Measurements from ENCODE around the gene ZNF507.

Gene ZNF507

GRCh38 chr19:32339988-32340874 lies 5.2 kb upstream of the ZNF507 start:
- peak; percentile 28 for DNase-seq (ENCODE audit: low spot score)

DNA sequence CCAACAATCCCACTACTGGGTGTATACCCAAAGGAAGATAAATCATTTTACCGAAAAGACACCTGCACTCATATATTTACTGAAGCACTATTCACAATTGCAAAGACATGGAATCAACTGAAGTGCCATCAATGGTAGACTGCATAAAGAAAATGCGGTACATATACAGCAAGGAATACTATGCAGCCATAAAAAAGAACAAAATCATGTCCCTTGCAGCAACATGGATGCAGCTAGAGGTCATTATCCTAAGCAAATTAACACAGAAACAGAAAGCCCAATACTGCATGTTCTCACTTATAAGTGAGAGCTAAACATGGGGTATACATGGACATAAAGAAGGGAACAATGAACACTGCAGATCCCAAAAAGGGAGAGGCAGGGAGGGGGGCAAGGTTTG lies 2.7 kb upstream of the ZNF507 start:
- no peak for DNase-seq (ENCODE audit: low spot score)

DNA sequence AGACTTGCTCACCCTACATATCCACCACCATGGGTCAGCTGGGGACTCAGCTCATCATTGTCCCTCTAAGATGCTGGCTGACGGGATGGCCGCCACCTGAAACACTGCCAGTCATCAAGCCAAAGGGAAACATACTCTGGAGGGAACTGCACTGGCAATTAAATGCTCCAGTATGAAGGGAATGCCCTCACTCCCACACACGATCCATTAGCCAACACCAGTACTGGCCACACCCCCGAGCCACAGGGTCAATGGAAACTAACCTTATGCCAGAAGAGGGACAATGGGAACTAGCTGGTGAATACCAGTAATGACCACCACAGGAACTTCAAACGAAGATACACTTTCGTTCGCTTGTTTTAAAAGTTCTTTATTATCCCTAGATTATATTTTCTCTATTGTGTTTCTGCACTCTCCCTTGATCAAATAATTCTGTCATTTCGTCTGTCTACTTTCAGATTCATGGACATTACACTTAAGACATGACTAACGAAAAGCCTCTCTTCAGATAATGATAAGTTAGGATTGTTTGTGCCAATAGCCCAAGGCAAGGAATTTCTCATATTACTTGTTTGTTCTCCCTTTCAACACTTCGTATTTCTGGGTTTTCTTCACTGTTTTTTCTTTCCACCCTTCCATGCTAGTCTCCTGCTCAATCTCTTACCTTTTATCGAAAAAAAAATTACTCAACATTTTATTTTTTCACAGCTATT lies 1.7 kb upstream of the ZNF507 start:
- DNase-seq (ENCODE audit: low spot score), result no peak

DNA sequence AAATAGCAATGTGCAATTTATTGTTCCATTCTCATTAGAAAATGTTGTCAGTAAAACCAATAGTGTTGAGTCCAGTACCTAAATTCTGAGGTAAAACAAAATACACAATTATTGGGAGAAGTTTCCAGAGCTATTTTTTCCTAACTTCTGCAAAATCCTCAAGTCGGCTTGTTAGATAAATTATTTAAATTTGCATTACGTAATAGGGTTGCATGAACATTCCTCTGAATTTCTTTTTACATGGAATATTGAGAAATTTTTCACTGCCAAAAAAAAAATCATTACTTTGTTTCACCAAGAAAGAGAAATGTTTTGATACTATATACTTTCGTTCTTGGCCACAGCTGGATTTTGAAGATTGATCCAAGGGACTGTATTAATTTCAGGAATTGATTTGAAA lies 1.5 kb downstream of the ZNF507 start:
- no peak for DNase-seq (ENCODE audit: low spot score)

DNA sequence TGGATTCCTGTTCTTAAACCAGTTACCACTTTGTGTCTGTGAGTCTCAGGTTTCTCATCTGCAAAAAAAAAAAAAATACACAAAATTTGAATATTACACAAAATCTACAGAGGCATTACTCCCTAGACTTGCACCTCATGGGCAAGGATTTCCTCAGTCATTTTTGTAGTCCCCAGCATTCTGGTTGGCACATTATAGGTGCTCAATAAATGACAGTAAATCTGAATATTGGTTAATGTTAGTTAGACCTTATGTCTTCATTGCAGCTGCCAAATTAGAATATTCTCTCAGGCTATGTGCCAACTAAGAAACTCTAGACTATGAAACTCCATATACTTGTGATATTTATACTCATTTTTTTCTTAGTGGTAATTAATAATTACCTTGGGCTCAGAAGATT lies 2.2 kb downstream of the ZNF507 start:
- no peak for DNase-seq (ENCODE audit: low spot score)

GRCh38 chr19:32349051-32349450 lies 3.6 kb downstream of the ZNF507 start:
- no peak for DNase-seq (ENCODE audit: low spot score)

DNA sequence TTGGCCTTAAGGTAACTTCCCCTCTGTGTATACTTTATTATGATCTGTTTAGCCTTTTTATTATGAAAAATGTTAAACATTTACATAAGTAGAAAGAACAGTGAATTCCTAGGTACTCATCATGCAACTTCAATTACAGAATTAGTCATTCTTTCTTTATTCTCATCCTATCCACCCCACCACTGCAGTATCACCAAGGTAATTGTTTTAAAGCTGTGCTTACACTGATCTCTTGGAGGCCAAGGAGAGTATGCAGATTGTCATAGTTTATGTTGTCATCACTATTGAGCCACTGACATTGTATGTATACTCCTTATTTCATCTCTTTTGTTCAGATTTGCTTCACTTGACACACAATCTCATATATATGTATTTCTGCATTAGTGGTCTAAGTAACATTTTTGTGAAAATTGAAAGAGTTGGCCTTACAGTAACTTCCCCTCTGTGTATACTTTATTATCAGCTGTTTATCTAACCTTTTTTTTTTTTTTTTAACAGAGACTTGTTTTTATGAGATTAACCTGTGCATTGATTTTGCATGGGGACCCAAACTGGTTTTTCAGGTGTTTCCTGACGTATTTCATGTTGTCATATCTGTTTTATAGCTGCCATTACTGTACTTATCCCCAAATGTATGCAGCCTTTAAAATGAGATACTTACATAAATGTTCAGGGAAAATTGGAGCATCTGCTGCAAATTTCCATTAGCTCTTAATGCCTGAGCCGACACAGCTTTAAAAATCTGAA lies 4.5 kb downstream of the ZNF507 start:
- no peak for DNase-seq (ENCODE audit: low spot score)

DNA sequence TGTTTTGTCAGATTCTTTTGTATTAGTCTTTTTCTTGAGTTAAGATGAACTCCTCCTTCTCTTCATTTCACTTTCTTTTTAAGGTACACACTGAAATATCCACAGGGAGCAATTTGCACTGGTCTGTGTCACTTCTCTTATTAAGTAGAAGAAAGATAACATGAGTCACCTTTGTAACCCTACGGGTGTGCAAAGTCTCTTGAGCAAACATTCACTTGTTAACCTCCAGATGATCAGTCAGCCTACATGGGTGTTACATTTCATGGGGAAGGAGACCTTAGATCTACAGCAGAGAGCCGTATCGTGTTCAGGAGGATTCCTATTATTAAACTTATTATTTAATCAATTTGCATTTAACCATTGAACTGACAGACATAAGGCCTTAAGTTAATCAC lies 5.1 kb downstream of the ZNF507 start:
- no peak for DNase-seq (ENCODE audit: low spot score)

- no peak for DNase-seq (ENCODE audit: low spot score)
These were observed 5.6 kb downstream of the ZNF507 start for GRCh38 chr19:32350987-32351348.

DNA sequence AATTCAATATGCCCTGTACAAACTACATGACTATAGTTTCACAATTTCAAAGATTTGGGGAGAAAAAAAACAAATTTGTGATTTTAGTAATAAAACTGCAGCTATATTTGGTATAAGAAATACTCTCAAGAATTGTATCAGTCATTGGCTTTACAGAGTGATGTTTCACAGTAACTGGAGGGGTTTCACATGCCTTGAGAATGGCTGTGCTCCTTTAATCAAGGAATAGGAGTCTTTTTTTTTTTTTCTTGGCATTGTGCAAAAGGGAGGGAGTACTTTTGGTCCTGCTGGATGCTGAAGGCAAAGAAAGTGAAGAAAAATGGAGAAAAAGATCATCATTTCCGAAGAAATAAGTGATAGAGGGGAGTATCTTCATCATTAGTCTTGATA lies 6.8 kb downstream of the ZNF507 start:
- DNase-seq (ENCODE audit: low spot score), result no peak

DNA sequence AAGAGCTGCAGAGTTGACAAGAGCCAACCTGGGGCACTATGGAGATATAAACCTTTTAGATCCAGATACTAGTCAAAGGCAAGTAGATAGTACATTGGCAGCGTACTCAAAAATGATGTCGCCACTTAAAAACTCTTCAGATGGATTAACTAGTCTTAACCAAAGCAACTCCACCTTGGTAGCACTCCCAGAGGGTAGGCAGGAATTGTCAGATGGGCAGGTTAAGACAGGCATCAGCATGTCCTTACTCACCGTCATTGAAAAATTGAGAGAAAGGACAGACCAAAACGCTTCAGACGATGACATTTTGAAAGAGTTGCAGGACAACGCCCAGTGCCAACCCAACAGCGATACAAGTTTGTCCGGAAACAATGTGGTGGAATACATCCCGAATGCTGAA lies 8.9 kb downstream of the ZNF507 start:
- DNase-seq (ENCODE audit: low spot score), result no peak

GRCh38 chr19:32355309-32355708 lies 9.9 kb downstream of the ZNF507 start:
- no peak for DNase-seq (ENCODE audit: low spot score)

- DNase-seq (ENCODE audit: low spot score), result no peak
These were observed 12.3 kb downstream of the ZNF507 start for GRCh38 chr19:32357720-32358119.

GRCh38 chr19:32358321-32358720 lies 12.9 kb downstream of the ZNF507 start:
- no peak for DNase-seq (ENCODE audit: low spot score)

DNA sequence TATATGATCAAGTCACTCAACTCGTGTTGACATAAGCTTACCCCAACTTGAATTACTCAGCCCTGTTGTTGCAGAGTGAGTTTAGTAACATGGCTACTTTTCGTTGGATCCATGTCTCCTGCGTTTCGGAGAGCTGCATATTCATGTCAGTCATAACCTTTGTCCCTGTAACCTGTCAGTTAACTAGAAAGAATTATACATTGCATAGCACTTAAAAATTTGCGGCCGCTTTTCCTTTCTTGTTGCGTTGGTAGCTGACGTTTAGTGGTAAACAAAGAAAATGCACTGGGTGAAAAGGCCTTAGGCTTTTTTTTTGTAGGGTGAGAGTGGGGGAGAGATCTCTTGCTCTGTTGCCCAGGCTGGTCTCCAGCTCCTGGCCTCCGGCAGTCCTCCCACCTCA lies 14.2 kb downstream of the ZNF507 start:
- no peak for DNase-seq (ENCODE audit: low spot score)

- no peak for DNase-seq (ENCODE audit: low spot score)
These were observed 16.3 kb downstream of the ZNF507 start for GRCh38 chr19:32361574-32362317.

- no peak for DNase-seq (ENCODE audit: low spot score)
These were observed 16.9 kb downstream of the ZNF507 start for GRCh38 chr19:32362318-32362691.

DNA sequence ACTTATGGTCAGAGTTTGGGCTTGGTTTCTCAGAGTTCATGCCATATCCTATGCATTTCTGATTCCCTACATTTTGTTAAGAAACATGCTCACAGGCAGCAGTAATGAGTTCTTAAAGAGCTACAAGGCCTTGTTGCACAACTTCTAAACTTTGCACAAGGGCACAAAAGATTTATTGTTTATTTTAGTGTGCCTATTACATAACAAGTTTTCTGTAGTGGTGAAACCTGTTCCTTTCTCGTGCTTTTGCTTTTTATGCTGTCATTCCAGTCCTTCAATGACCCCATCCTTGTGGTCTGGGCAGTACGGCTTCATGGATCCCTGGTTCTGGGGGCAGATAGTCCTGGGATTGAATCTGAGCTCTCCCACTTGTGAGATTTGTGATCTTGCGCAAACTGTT lies 17.8 kb downstream of the ZNF507 start:
- DNase-seq (ENCODE audit: low spot score), result no peak

- DNase-seq (ENCODE audit: low spot score), result no peak
These were observed 18.2 kb downstream of the ZNF507 start for GRCh38 chr19:32363632-32364031.

GRCh38 chr19:32364040-32364439 lies 18.6 kb downstream of the ZNF507 start:
- no peak for DNase-seq (ENCODE audit: low spot score)

DNA sequence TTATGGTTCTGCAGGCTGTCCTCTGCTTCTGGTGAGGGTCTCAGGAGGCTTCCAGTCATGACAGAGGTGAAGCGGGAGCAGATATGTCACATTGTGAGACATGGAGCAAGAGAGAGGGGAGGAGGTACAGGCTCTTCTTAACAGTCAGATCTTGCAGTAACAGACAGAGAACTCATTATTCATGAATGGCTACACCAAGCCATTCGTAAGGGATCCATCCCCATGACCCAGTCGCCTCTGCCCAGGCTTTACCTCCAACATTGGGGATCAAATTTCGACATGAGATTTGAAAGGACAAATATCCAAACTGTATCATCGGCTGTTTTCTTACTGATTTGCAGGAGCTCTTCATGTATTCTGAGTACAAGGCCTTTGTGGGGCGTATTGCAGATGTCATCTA lies 21.7 kb downstream of the ZNF507 start:
- DNase-seq (ENCODE audit: low spot score), result no peak

GRCh38 chr19:32367948-32368536 lies 22.6 kb downstream of the ZNF507 start:
- DNase-seq (ENCODE audit: low spot score), result no peak
